ENCODE data around the gene MED29. TPM values are rescaled to one million over a fixed set of nuclear protein-coding genes. Genes with fewer than 3 reads are reported as not detected.

The MED29 gene
- total RNA-seq, 2 donors from 2014 or later: 29.9 to 32.3 TPM

DNA sequence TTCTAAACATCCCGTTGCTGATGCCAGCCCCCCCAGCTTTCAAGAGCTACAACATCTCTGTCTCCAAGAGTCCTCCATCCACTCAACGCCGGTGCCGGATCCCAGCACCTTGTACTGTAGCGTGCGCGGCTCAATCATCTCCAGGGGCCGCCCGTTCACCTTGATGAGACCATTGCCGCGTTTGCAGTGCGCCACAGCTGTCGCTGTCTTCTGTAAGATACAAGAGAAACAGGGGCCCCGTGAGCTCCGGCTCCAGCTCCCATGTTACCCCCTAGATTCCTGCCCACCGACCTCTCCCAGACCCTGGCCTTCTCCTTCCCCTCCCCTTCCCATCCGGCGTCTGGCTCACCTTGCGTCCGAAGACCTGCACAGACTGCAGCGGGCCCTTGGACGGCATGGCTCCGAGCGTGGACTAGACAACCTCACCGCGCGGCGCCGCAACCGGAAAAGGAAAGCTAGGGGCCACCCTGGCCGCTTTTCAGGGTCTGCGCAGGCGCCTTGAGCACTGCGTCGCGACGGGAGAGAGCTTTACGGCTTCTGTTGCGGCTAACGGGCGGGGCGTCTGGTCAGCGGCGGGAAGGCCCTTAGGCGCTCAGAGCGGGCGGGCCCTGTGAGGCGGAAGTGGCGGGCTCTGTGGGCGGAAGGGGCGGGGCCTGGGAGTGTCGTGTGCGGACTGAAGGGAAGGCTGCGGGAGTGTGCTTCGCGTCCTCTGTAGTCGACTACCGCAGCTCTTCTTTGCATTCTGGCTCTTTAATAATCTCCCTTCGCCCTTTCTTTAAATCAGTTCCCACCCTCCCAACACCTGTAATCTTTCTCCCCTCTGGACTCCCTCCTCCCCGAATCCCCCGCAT lies 44.5 kb downstream of the MED29 start, which contains the start of gene RPS16:
RPS16 (minus strand) TSS at position 451 of the 851 bp plus-strand sequence; CDS start at position 397, 54 bp downstream.
- H3K27me3 ChIP-seq: no peaks in the 10 kb centered on the region
- peaks cover 0 to 36% of the 10 kb centered on the region in 2 donors for H3K4me1 ChIP-seq
- DNase-seq (ENCODE audit: low spot score): peak; percentile 97
- no peaks in the 10 kb centered on the region for H3K9me3 ChIP-seq
- TF ChIP-seq, protein P1, sequence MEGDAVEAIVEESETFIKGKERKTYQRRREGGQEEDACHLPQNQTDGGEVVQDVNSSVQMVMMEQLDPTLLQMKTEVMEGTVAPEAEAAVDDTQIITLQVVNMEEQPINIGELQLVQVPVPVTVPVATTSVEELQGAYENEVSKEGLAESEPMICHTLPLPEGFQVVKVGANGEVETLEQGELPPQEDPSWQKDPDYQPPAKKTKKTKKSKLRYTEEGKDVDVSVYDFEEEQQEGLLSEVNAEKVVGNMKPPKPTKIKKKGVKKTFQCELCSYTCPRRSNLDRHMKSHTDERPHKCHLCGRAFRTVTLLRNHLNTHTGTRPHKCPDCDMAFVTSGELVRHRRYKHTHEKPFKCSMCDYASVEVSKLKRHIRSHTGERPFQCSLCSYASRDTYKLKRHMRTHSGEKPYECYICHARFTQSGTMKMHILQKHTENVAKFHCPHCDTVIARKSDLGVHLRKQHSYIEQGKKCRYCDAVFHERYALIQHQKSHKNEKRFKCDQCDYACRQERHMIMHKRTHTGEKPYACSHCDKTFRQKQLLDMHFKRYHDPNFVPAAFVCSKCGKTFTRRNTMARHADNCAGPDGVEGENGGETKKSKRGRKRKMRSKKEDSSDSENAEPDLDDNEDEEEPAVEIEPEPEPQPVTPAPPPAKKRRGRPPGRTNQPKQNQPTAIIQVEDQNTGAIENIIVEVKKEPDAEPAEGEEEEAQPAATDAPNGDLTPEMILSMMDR (IDR thresholded peaks at IDR 0.05): no peak
- peak within 1 kb of the TSS; percentile 86 to 88 for H3K27ac ChIP-seq
- H3K36me3 ChIP-seq: peaks cover 35% of the 10 kb centered on the region
- peak within 1 kb of the TSS; percentile 89 to 96 for H3K4me3 ChIP-seq

DNA sequence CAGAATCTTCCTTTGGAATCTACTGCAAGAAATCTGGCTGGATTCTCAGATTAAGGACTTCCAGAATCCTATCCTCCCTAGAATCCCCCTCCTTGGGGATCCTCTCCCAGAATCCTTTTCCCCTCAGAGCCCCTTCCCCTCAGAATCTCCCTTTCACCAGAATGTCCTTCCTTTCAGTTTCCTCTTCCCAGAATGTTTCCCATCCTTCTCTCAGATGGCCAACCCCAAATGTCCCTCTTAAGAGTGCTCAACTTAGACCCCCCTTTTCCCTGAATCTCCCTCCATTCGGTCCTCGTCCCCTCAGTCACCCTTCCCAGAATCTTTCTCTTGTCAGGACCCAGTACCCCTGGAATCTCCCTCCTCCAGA lies 45.2 kb downstream of the MED29 start:
- Histone ChIP-seq H3K27me3 (no peaks in the 10 kb centered on the region), H3K4me1 (peaks cover 0 to 30% of the 10 kb centered on the region in 2 donors), H3K27ac (peak overlapping the region; percentile 86 to 88), H3K4me3 (peak overlapping the region; percentile 32 to 89), H3K9me3 (no peaks in the 10 kb centered on the region), H3K36me3 (peaks cover 35% of the 10 kb centered on the region)
- TF ChIP-seq, protein P1 (IDR thresholded peaks at IDR 0.05): no peak
- DNase-seq (ENCODE audit: low spot score): no peak

DNA sequence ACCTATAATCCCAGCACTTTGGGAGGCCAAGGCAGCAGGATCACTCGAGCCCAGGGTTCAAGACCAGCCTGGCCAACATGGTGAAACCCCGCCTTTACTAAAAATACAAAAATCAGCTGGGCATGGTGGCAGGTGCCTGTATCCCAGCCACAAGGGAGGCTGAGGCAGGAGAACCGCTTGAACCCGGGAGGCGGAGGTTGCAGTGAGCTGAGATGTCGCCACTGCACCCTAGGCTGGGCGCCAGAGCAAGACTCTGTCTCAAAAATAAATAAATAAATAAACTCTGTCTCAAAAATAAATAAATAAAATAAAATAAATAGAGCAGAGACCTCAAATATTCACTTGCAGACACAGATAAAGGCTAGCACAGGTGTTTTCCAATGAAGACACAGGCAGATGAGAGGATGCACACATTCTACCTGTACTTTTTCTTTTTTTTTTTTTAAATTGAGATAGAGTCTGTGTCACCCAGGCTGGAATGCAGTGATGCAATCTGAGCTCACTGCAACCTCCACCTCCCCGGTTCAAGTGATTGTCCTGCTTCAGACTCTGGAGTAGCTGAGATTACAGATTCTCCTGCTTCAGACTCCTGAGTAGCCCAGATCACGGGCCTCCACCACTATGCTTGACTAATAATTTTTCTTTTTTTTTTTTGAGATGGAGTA lies 47.2 kb downstream of the MED29 start:
- DNase-seq (ENCODE audit: low spot score): no peak
- Histone ChIP-seq H3K36me3 (peaks cover 18% of the 10 kb centered on the region), H3K4me1 (peaks cover 0 to 28% of the 10 kb centered on the region in 2 donors), H3K27ac (no peak overlapping the region), H3K9me3 (no peaks in the 10 kb centered on the region), H3K27me3 (no peaks in the 10 kb centered on the region), H3K4me3 (no peak overlapping the region)
- TF ChIP-seq, protein P1 (IDR thresholded peaks at IDR 0.05): no peak

DNA sequence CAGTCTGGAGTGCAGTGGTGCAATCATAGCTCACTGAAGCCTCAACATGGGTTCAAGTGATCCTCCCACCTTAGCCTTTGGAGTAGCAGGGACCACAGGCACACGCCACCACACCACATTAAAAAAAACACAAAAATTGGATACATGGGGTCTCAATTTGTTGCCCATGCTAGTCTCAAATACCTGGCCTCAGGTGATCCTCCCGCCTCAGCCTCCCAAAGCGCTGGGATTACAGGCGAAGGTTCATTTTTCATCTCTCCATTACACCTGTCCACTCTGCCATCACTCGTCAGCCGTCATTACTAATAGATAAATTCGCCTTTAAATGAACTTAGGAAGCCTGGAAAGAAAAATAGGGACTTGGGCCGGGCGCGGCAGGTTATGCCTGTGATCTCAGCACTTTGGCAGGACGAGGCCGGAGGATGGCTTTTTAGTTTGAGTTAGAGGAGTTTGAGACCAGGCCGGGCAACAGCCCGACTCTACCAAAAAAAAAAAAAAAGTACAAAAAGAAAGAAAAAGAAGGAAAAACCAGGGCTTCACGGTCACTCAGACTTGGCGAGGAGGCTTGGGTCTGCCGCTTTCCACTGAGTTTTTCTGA lies 53.5 kb downstream of the MED29 start:
- no peaks in the 10 kb centered on the region for H3K9me3 ChIP-seq
- TF ChIP-seq, protein P1 (IDR thresholded peaks at IDR 0.05): no peak
- H3K4me1 ChIP-seq: peaks cover 0 to 32% of the 10 kb centered on the region in 2 donors
- H3K4me3 ChIP-seq: peak overlapping the region; percentile 73 to 94
- DNase-seq (ENCODE audit: low spot score): no peak
- peak overlapping the region; percentile 86 to 98 for H3K27ac ChIP-seq
- H3K36me3 ChIP-seq: no peaks in the 10 kb centered on the region
- H3K27me3 ChIP-seq: no peaks in the 10 kb centered on the region

DNA sequence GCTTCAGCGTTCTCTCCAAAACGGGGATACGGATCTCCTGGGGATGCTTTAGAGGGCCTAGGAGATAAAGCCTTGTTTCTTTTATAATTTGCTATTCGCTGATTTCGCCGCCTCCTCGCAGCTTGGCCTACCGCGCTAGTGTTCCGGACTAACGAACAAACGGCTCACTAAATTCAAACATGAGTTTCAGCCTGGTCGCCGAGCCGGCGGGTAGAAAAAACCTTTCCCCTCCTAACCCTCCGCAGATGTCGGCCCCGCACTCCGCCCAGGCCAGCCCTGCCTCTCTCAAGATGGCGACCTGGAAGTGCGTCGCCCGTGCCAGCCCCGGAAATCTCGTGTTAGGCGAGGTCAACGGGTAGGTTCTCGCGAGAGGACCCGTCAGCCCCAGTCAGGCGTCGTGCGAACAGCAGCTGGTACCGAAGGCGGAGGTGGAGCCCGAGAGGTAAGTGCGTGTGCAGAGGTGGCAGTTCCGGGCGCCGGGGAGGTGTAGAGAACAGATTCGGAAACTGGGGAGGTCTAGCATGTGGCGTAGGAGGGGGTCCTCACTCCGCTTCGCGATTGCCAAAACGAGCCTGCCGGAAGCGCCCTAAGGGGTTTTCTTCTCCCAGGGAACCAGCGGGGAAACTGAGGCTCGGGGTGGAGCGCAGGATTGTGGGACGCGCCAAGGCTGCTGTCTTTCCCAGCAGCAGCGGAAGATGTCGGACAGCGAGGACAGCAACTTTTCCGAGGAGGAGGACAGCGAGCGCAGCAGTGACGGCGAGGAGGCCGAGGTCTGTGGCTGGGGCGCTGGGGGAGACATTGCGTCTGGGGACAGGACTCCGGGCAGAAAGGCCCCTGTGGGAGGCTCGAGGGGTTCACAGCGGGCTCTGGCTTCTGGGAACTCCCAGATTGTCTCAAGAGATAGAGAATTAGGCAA lies 54.3 kb downstream of the MED29 start, which contains the start of gene SUPT5H:
SUPT5H (plus strand) TSS at position 387 of the 916 bp plus-strand sequence; CDS start at position 696, 309 bp downstream.
- TF ChIP-seq, protein P1 (IDR thresholded peaks at IDR 0.05): no peak
- Histone ChIP-seq H3K27ac (peak within 1 kb of the TSS; percentile 86 to 98), H3K9me3 (no peaks in the 10 kb centered on the region), H3K4me3 (peak within 1 kb of the TSS; percentile 73 to 94), H3K36me3 (no peaks in the 10 kb centered on the region), H3K4me1 (peaks cover 0 to 36% of the 10 kb centered on the region in 2 donors), H3K27me3 (no peaks in the 10 kb centered on the region)
- DNase-seq (ENCODE audit: low spot score): peak; percentile 98

Data from right atrium auricular region (tissue), 2 donors.